Stimulated activated CD8-positive, alpha-beta memory T cell treated with anti-CD3 and anti-CD28 coated beads, Interleukin-7, amount 100 ng/mL, for 48 hours (primary cell): ENCODE measurements around the gene RYR2.
"Not testable (repeated sequence)": the region's sequence is repeated elsewhere in the genome, so short reads cannot be mapped to it uniquely, and the experiment has no call there.

Experiments used
- DNase-seq, 2 donors: peaks; one replicate each; pipeline ENCODE4 v3.0.0-alpha.2; 2020; ENCODE audit warnings: low read depth in 1 of 2; ENCODE audit errors: extremely low read depth in 1 of 2

RYR2 gene

DNA sequence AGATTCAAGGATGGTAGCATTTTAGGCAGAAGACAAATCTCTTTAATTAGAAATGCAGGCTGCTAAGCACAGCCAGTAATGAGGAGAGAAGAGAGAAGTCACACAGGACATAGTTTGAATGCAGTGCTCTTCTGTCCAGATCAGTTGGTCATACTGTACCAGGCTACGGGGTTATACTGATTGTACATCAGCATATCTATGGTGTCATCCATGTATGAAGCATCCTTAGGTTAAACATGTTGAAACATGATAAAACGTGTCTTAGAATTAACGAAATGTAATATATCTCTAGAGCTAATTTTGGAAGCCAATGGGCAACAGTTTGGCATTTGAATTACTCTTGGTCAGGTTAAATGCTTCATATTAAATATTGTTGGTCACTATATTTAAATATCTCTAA is 199.1 kb downstream of the RYR2 start:
- DNase-seq, result no peak

DNA sequence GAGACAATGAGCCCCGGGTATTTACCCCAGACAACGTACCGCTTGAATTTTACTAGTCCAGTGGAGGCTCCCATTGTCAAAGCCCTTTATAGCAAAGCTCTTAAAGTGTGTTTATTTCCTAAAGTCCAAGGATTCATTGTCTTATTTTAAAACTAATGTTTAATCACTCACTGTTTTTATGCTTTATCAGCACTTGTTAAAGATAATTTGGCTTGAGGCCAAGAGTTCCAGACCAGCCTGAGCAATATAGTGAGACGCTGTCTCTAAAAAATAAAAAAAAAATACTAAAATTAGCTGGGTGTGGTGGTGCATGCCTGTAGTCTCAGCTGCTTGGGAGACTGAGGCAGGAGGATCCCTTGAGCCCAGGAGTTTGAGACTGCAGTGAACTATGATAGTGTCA is 202.8 kb downstream of the RYR2 start:
- DNase-seq, result no peak

DNA sequence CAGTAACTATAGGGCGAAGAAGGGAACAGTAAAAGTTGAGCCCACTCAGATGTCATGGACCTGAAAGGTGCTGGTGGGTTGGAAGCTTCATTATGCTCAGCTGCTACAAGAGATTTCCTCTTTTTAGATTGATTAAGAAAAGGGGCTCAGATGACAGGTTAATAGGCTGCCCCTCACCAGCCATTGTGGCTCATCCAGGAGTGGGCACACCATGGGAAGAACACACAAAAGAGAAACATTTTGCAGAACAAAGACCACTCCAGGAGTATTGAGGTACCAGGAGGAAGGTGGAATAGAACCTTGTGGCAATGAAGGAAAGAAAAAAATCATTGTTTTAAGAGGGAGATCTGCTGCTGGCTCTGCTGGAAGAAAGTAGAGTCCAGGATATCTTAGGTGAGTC is 205.5 kb downstream of the RYR2 start:
- DNase-seq, result no peak

GRCh38 chr1:237249120-237249519 is 207.1 kb downstream of the RYR2 start:
- DNase-seq, result no peak

DNA sequence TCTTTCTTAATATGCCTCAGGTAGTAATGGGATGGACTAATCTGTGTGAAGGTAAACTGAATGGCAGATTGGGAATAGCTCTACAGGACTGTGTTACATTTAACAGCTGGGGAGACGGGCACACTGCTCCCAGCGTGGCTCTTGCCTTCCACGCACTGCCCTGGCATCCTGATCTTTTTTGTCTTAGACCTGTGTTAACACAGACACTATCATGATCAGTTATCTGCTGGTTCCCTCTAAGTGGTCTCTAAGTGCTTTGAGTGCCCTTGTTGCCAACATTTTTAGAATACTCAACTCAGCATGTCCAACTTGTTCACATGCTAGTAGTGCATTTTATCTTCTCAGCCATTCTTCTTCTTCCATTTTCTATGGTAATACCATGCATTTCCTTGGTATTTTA is 208.1 kb downstream of the RYR2 start:
- no peak for DNase-seq

DNA sequence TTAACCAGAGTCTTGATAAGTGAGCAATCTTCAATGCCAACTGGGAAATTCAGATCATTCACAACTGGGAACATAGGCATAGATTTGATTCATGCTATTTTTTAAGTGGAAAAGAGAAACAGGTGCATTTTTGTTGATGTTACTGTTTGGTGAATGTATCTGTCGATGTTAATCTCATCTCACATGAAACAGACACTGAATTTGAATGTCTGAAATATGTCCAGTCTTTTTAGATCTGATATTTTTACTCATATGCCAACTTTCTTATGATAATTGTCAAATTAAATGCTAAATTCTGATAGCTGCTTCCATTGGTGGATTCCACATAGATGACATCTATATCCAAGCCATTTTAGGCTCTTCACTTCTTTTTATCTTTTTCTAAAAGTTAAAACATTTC is 213.1 kb downstream of the RYR2 start:
- DNase-seq, result no peak

- DNase-seq, result no peak
These were observed 216.9 kb downstream of the RYR2 start for GRCh38 chr1:237258871-237259270.

- DNase-seq, result no peak
These were observed 219.2 kb downstream of the RYR2 start for GRCh38 chr1:237261198-237261597.

- DNase-seq, result no peak
These were observed 225.8 kb downstream of the RYR2 start for GRCh38 chr1:237267743-237268142.

DNA sequence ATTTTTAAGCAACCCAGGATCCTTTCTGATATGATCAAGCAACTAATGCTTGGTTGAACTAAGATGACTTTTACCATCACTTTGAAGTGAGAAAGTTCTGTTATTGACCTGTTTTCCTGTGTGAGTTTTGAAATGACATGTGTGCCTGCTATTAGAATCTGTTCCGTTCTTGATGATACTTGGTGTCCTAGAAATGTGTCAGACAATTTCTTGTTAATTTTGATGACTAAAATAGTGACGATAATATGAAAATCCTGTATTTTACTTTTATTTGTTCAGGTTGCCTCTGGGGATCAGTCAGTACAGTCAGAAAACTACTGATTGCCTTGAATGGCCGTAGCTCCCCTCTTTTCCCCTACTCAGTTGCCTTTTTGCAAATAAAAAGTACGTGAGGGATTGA is 228.0 kb downstream of the RYR2 start:
- no peak for DNase-seq

DNA sequence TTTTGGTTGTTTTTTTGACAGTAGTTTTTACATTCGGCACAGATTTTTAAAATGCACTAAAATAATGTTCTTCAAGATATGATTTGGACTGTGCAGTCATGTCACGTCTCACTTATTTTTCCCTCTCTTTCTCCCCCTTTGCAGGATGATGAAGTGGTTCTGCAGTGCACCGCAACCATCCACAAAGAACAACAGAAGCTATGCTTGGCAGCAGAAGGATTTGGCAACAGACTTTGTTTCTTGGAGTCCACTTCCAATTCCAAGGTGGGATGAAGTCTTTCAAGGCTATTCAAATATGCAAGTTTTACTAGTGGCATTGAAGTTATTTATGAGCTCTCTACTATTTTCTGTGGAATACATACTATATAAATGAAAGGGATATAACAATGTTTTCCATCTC is 228.4 kb downstream of the RYR2 start:
- DNase-seq, result no peak

DNA sequence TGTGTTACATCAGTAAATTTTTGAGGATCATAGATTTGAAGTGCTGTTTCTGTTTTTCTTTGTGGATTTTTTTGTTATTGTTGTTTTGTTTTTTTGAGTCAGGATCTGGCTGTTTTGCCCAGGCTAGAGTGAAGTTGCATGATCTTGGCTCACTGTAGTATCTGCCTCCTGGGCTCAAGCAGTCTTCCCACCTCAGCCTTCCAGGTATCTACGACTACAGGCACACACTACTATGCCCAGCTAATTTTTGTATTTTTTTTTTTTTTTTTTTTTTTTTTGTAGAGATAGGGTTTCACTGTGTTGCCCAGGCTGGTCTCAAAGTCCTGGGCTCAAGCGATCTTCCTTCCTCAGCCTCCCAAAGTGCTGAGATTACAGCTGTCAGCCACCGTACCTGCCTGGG is 236.0 kb downstream of the RYR2 start:
- DNase-seq, result not testable (repeated sequence)

GRCh38 chr1:237279629-237280028 is 237.6 kb downstream of the RYR2 start:
- no peak for DNase-seq

- DNase-seq, result no peak
These were observed 239.5 kb downstream of the RYR2 start for GRCh38 chr1:237281481-237281880.

DNA sequence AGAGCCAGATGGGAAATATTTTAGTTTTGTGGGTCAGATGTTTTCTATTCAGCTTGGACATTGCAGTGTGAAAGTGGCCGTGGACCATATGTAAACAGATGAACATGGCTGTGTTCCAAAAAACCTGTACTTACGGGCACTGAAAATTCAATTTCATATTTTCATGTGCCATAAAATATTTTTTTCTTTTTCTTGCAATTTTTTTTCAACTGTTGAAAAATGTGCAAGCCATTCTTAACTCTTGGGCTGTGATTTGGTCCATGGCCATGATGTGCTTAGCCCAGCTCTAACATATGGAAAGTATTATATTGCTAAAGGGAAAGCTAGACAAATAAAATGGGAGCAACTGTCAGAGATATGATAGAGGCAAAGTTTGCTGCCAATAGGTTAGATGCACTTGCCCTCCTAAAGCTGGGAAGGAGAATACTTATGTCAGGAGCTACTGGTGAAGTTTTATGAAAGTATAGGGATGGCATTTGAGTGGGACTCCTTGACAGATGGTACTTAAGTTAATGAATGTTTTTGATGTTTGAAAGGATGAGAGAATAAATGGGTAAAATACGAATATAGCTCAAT is 240.3 kb downstream of the RYR2 start:
- no peak for DNase-seq

DNA sequence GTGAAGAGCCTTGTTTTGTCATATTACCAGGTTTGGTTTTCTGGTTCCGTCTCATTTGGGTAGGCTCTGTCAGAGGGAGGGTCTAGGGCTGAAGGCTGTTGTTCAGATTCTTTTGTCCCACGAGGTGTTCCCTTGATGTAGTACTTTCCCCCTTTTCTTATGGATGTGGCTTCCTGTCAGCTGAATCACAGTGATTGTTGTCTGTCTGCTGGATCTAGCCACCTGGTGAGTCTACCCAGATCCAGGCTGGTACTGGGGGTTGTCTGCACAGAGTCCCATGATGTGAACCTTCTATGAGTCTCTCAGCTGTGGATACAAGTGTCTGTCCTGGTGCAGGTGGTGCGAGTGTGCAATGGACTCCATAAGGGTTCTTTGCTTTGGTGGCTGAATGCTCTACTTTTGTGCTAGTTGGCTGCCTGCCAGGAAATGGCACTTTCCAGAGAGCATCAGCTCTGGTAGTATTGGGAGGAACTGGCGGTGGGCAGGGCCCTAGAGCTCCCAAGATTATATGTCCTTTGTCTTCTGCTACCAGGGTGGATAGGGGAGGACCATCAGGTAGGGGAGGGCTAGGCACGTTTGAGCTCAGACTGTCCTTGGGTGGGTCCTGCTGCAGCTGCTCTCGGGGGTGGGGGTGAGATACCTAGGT is 246.0 kb downstream of the RYR2 start:
- no peak for DNase-seq

DNA sequence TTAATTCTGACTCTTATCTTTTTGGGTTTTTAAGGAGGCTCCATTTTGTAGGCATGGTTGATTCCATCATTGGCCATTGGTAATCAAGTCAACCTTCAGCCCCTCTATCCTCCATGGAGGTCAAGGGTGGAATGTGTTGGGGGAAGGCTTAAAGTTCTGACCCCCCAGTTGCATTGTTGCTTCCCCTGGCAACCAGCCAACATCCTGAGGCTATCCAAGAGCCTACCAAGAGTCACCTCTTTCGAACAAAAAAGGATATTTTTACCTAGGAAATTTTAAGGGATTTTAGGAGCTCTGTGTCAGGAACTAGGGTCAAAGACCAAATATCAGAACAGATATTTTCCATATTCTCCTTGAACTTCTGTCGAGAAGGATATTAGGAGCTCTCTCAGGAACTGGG is 251.8 kb downstream of the RYR2 start:
- DNase-seq, result no peak

GRCh38 chr1:237296861-237297260 is 254.9 kb downstream of the RYR2 start:
- DNase-seq, result no peak

DNA sequence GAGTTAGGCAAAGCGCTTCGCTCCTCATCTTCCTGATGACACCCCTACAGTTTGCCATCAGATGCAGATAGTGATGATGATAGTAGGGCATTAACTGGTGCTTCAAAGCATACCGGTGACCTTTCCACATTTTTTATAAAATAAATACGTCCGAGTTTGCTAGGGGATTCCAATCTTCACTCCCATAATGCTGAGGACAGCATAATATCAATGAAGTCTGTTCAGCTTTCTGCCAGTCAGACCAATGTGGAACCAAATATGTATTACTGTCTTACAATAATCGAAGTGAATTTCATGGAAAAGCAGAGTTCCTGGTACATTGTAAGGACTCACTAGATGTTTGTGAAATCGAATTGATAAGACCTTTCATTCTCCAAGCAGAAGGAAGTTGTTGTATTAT is 258.7 kb downstream of the RYR2 start:
- DNase-seq, result no peak

GRCh38 chr1:237303929-237304328 is 261.9 kb downstream of the RYR2 start:
- no peak for DNase-seq

GRCh38 chr1:237306726-237307125 is 264.7 kb downstream of the RYR2 start:
- no peak for DNase-seq

DNA sequence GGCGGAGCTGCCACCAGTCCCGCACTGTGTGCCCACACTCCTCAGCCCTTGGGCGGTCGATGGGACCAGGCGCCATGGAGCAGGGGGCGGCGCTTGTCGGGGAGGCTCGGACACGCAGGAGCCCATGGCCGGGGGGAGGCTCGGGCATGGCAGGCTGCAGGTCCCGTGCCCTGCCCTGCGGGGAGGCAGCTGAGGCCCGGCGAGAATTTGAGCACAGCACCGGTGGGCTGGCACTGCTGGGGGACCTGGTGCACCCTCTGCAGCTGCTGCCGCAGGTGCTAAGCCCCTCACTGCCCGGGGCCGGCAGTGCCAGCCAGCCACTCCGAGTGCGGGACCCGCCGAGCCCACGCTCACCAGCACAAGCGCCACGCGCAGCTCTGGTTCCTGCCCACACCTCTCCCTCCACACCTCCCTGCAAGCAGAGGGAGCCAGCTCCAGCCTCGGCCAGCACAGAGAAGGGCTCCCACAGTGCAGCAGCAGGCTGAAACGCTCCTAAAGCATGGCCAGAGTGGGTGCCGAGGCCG is 267.7 kb downstream of the RYR2 start:
- DNase-seq, result no peak

DNA sequence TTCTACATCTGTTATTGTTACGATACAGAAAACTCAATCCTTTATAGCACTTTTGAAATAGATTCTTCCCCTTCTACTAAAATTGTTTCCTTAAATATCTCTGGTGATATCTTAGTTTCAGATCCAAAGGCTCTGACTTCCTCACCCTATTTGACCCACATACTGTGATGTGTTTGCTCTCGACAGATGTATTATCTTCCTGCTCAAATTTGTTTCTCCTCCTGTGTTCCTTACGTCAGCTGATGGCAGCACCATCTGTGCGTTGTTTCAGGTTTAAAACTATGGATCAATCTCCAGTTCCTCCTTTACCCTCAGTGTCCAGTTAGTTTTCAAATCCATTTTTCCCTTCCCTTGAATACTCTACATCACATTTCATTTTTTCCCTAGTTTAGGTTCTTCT is 274.4 kb downstream of the RYR2 start:
- DNase-seq, result no peak
